Measurements from ENCODE around the gene ZBED3.

ZBED3 gene

DNA sequence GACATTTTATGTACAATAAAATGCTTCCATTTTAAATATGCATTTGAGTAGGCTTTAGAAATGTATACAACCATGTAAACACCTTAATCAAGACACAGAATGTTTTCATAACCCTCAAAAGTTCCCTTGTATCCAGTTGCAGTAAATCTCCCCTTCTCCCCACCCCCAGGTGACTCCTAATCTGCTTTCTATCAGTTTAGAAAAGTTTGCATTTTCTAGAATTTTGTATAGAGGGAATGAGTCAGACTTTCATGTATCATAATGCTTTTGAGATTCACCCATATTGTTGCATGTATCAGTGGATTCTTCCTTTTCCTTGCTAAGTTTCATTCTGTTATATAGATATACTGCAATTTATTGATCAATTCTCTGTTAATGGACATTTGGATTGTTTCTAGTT lies 17.7 kb upstream of the ZBED3 start:
- TF ChIP-seq TAF1 (IDR thresholded peaks at IDR 0.05; ENCODE audit: borderline replicate concordance, insufficient read depth, low read length) (no peak), POLR2AphosphoS5 (IDR thresholded peaks at IDR 0.05; ENCODE audit: low read depth, low read length) (no peak), REST (IDR thresholded peaks at IDR 0.05; ENCODE audit: insufficient read depth in 1 of 2, low read depth in 2 of 2, low read length in 2 of 2) (no peak), SIN3A (IDR thresholded peaks at IDR 0.05; ENCODE audit: borderline replicate concordance, insufficient read depth, low read length) (no peak), FOXP2 (optimal IDR thresholded peaks at IDR 0.05; ENCODE audit: borderline replicate concordance, extremely low read depth, extremely low read length, insufficient read depth) (no peak)

- TF ChIP-seq REST (IDR thresholded peaks at IDR 0.05; ENCODE audit: insufficient read depth in 1 of 2, low read depth in 2 of 2, low read length in 2 of 2): no peak
- no peak for TF ChIP-seq FOXP2 (optimal IDR thresholded peaks at IDR 0.05; ENCODE audit: borderline replicate concordance, extremely low read depth, extremely low read length, insufficient read depth)
- TF ChIP-seq POLR2AphosphoS5 (IDR thresholded peaks at IDR 0.05; ENCODE audit: low read depth, low read length): no peak
- no peak for TF ChIP-seq SIN3A (IDR thresholded peaks at IDR 0.05; ENCODE audit: borderline replicate concordance, insufficient read depth, low read length)
- TF ChIP-seq TAF1 (IDR thresholded peaks at IDR 0.05; ENCODE audit: borderline replicate concordance, insufficient read depth, low read length): no peak
Observed at GRCh38 chr5:77103457-77103856, 16.4 kb upstream of the ZBED3 start.

- TF ChIP-seq FOXP2 (optimal IDR thresholded peaks at IDR 0.05; ENCODE audit: borderline replicate concordance, extremely low read depth, extremely low read length, insufficient read depth) (no peak), SIN3A (IDR thresholded peaks at IDR 0.05; ENCODE audit: borderline replicate concordance, insufficient read depth, low read length) (no peak), TAF1 (IDR thresholded peaks at IDR 0.05; ENCODE audit: borderline replicate concordance, insufficient read depth, low read length) (no peak), POLR2AphosphoS5 (IDR thresholded peaks at IDR 0.05; ENCODE audit: low read depth, low read length) (no peak), REST (IDR thresholded peaks at IDR 0.05; ENCODE audit: insufficient read depth in 1 of 2, low read depth in 2 of 2, low read length in 2 of 2) (no peak)
Observed at GRCh38 chr5:77102549-77102948, 15.5 kb upstream of the ZBED3 start.

- TF ChIP-seq REST (IDR thresholded peaks at IDR 0.05; ENCODE audit: insufficient read depth in 1 of 2, low read depth in 2 of 2, low read length in 2 of 2) (no peak), SIN3A (IDR thresholded peaks at IDR 0.05; ENCODE audit: borderline replicate concordance, insufficient read depth, low read length) (no peak), FOXP2 (optimal IDR thresholded peaks at IDR 0.05; ENCODE audit: borderline replicate concordance, extremely low read depth, extremely low read length, insufficient read depth) (no peak), TAF1 (IDR thresholded peaks at IDR 0.05; ENCODE audit: borderline replicate concordance, insufficient read depth, low read length) (no peak), POLR2AphosphoS5 (IDR thresholded peaks at IDR 0.05; ENCODE audit: low read depth, low read length) (no peak)
Observed at GRCh38 chr5:77101298-77101697, 14.2 kb upstream of the ZBED3 start.

GRCh38 chr5:77095189-77095588 lies 8.1 kb upstream of the ZBED3 start:
- no peak for TF ChIP-seq REST (IDR thresholded peaks at IDR 0.05; ENCODE audit: insufficient read depth in 1 of 2, low read depth in 2 of 2, low read length in 2 of 2)
- no peak for TF ChIP-seq FOXP2 (optimal IDR thresholded peaks at IDR 0.05; ENCODE audit: borderline replicate concordance, extremely low read depth, extremely low read length, insufficient read depth)
- no peak for TF ChIP-seq TAF1 (IDR thresholded peaks at IDR 0.05; ENCODE audit: borderline replicate concordance, insufficient read depth, low read length)
- no peak for TF ChIP-seq POLR2AphosphoS5 (IDR thresholded peaks at IDR 0.05; ENCODE audit: low read depth, low read length)
- TF ChIP-seq SIN3A (IDR thresholded peaks at IDR 0.05; ENCODE audit: borderline replicate concordance, insufficient read depth, low read length): no peak
